Islet precursor cell (in vitro differentiated cells): ENCODE measurements around the gene FAM240A.
"Not testable (repeated sequence)": the region's sequence is repeated elsewhere in the genome, so short reads cannot be mapped to it uniquely, and the experiment has no call there.

Experiments used
- DNase-seq: peaks from one replicate; pipeline ENCODE4 v3.0.0-alpha.2; 2018

Gene FAM240A

DNA sequence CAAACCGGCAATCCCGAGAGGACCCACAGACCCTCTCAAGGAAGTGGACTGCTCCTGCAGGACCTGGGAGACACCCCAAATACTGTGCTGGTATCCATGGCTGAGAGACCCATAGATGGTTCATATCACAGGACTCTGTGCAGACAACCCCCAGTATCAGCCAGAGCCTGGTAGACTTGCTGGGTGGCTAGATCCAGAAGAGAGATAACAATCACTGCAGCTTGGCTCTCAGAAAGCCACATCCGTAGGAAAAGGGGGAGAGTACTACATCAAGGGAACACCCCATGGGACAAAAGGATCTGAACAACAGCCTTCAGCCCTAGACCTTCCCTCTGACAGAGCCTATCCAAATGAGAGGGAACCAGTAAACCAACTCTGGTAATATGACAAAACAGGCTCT, 25.1 kb upstream of the FAM240A start:
- not testable (repeated sequence) for DNase-seq

DNA sequence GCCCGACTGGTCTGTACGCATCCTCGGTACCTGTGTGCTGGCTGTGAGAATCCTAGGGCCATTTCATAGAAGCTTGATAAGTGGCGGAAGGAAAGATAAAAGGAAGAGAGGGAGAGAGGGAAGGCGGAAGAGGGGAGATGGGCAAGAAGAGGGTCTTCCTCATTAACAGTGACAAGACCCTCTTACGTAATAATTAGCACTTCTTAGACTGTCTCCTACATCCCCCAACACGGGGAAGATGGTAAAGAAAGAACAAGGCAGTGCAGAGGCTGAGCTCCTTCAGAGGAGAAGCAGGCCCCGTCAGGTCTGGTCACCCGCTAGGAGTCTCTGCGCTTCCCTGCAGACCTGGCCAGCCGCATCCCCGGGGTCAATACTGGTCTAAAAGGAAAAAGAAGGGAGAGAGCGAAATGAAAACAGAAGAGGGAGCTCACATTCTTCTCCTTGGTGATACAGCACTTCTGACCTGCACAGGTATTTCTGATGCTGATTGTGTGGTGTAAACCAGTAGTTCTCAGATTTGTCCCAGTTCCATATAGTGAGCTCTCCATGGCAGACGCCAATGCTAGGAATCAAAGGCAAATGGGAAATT, 19.0 kb upstream of the FAM240A start:
- DNase-seq: no peak

DNA sequence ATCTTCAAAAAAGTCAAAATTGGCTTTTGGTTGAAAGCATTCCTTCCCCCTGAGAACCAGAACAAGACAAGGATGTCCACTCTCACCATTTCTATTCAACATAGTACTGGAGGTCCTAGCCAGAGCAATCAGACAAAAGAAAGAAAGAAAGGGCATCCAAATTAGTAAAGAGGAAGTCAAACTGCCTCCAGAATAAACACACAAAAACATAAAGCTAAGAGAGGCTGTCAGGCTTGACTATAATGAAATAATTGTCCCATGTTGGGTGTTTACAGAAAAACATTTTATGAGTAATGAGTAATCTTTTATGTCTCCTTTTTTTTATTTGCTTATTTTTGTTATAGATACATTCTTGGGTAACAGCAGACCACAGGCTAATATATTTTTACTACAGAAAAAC, 18.3 kb upstream of the FAM240A start:
- no peak for DNase-seq

DNA sequence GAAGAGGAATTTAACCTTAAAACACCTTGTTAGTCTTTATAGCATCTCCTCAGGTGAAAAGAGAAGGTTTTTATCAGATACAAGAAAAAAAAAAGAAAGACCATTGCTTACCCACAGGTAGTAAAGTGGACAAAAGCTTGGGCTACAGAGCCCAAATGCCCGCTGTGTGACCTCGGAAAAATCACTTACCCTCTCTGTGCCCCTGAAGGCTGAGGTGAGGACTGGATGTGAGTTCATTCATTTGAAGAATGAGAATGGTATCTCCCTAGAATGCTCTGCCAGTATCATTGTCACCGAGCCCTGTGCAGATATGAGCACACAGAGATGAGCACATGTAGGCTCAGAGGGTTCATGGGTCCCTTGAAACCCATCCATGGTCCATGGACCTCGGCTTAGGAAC, 17.6 kb upstream of the FAM240A start:
- no peak for DNase-seq

DNA sequence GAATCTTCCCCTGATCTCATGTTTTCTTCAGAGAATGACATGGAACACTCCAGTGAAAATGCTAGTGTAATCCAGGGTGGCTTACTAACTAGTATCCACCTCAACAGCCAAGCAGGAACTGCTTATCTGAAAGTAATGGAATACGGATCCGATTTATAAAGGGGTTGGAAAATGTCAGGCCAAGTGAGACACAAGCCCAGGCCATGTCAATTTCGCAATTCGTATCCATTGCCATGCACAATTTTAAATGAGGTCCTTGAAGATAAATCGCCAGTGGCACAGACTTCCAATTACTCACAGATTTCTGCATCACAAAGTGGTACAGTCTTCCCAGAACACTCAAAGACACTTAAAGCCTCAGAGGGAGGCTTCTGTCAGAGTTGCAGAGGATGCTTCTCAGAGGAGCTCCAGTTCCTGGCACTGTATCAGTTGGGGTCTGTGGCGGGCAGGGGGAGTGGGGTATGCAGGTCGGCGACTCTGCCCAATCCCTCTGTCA, 16.5 kb upstream of the FAM240A start:
- DNase-seq: no peak

DNA sequence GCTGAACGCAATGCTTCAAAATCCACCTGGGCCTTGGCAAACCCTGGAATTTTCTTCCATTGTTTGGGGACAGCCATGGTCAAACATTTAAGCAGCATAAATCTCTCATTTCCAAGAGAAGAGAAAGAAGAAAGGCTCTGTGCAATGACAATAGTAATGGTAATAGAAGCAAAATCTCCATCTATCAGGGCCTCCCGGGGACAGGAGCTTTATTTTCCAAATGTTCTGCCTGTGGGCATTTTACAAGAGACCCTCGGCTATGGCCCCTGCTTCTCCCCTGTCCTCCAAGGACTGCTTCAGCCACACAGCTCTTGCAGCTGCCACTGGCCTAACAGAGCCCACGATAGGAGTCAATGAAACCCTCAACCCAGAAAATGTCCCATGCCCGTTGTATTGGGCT, 12.7 kb upstream of the FAM240A start:
- DNase-seq: no peak

DNA sequence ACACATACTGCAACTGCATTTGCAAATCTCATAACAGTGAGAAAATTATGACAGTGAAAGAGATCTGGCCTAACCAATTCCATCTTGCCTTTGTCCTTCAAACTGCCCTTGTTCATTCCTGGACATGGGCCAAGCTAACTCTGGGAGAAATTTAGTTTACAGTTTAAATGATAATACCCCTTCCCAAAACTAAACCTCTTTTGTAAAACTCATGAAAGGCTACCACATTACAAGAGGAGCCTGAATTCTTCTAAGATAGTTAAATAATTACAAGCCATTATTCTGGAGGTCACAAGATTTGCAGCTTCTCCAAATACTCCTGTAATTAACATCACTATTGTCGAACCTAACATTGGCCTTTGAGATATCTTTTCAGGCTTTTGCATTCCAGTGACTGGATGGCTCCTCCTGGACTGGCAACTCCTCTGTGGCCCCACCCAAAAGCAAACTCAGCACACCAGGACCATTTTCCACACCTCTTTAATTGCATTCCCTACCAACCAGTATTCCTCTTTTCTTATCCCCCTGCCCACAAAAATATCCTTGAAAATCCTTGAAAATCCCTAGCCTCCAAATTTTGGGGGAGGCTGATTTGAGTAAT, 8.8 kb upstream of the FAM240A start:
- no peak for DNase-seq

DNA sequence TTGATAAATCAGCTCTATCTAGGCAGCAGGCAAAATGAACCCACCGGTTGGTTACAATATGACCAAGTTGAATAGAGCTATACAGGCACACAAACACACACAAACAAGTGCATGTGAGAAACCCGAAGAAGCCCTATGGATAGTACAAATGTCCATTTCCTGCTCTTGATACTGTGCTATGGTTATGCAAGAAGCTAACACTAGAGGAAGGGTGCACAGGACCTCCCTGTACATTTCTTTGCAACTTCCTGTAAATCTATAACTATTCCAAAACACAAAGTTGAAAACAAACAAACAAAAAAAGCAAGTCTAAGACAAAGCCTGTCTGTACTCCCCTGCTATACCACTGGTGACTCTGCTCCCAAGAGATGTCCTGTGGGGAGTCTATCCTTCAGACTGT, 8.2 kb upstream of the FAM240A start:
- no peak for DNase-seq

DNA sequence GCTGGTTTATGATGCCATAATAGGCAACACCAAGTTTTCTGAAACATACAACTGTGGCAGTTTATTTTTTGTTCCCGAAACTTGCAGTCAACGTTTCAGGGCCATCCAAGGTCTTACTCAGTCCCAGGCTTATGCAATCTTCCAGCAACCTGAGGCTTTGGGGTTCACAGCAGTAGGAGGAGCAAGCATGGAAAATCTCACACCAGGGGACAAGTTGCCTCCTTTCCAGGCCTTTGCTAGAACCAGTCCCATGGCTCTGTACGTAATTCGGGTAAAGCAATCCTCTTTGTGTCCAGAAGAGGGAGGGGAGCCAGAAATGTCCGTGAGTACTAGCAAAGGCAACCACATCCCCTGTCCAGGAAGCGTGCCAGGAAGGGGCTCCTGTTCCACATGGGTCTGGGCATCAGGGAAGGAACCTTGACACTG, 4.7 kb upstream of the FAM240A start:
- peak; percentile 73 for DNase-seq

DNA sequence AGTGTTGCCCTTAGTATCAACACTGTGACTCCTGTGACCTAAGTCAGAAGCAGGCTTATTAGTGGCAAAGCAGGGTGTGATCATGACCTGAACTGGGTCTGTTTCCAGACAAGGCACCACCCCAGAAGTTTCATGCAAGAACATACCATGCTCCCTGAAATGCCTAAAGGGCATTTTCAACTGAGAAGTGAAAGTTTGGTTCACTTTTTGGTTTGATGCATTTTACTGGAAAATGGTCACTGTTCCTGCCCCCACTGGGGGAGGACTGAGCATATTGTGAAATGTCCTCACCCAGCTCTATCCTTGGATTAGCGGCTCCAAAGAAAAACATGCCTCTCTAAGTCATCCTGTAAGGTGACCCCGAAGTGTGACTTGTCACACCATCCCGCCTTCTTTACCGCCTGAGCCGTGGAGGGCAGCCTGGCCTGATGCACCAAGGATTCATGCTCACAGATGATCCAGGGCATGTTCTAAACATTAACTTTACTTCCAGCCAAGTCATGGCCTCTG, 3.1 kb upstream of the FAM240A start:
- no peak for DNase-seq

DNA sequence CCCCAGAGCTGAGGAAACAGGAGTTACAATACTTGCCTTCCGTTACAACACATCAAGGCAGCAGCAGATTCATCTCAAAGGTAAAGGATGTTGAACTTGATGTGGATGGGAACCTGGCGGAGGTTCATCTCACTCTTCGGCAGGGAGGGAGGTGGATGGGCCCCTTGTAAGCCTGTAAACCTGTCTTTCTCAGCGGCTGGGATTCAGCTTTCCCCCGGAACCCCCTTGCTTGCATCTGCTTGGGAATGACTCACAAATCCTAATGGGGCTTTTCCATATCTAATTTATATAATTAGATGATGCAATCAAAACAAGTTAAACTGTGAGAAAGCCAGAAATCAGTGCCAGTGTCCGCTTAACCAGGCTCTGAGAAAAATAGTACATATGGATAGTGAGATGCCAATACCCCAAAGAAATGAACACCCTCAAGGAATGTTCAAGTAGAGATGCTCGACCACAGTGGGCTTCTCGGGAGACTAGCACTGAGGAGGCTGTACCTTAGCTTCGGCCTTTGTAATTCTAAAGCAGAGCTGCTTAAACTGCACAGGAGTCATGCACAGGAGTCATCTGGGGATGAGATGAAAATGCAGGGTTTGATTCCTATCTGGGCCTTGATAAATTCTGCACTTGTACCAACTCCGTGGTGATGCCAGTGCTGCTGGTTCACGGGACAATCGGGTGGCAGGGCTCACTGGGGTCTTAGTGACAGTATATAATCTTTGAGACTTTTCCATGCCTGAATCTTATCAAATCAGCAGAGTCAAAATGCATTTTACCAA, 2.2 kb upstream of the FAM240A start:
- DNase-seq: no peak

DNA sequence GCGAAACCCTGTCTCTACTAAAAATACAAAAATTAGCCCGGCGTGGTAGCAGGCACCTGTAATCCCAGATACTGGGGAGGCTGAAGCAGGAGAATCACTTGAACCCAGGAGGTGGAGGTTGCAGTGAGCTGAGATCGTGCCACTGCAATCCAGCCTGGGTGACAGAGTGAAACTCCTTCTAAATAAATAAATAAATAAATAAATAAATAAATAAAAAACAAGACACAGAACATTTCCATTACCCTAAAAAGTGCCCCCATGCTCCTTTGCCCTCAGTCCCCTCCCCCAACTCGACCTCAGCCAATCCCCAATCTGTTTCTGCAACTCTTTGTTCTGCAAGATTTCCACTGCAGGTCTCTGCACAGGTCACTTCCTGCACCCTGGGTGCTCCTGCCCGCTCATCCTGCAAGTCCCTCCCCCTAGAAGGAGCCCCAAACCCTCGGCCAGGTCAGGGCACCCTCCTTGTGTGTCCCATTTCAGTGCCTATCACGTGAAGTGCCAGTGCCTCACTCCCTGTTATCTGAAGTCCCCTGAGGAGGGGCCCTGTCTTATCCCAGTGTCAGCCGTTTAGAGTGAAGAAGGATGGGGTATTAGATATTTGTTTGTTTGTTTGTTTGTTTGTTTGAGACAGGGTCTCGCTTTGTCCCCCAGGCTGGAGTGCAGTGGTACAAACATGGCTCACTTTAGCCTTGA, 1.1 kb downstream of the FAM240A start:
- no peak for DNase-seq

DNA sequence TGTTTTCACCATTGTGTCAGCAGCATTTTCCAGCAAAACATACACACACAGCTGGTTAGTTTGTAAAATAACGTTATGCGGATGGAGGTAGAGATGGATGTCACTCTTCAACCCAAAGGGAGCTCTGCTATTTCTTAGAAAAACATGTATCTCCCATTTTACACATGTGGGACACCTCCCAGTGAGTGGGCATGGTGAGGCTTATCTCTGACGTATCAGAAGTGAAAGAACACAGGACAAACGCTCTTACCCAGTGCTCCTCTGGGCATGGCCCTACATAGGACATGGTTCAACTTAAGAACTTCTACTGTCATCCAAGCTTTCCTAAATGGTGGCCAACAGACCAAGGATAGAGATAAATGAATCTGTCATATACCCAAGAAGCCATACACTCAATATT, 2.1 kb downstream of the FAM240A start:
- no peak for DNase-seq

DNA sequence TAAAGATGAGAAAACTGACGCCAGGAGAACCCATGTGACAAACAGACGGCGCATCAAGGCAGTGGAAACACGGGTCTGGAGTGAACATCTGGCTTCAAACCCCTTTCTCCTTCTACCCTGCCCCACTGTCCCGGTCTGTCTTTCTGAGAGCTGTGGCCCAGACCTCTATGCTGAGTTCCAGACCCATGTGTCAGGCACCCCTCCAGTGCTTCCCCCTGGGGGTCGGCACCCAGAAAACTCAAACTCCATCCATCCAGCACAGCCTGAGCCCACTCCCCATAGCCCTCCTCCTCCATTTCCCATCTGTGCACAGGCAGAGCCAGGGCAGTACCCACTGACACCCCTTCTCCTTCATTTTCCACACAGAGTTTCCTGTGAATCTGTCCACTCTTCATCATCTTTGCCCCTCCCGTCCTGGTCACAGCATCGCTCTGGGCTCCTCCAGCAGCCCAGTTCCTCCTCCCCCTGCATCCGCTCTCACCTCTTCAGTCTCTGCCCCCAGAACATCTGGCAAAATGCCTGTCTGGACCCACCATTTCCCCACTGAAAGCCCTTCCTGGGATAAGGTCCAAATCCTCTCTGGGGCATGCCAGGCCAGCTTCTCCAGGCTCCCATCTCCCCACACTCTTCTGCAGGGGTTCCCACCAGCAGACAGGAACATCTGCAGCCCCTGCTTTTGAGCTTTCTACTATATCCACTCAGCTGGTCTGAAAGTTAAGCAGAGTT, 2.9 kb downstream of the FAM240A start:
- no peak for DNase-seq

DNA sequence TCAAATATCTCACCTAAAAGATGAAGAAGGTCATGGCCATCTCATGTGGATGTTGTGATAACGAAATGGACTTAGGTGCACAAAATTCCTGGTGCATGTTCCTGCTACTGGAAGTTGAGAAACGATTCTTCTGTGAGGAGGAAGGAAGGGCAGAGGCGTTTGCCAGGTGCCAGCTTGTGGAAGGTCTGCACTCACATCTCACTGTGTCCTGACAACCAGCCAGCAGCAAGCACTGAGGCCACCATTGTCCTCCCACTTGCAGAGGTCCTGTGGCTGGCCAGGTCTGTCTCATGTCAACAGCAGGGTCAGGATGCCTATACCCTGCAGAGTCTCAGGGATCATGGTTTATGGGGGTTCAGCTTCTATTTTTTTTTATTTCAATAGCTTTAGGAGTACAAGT, 3.7 kb downstream of the FAM240A start:
- no peak for DNase-seq

DNA sequence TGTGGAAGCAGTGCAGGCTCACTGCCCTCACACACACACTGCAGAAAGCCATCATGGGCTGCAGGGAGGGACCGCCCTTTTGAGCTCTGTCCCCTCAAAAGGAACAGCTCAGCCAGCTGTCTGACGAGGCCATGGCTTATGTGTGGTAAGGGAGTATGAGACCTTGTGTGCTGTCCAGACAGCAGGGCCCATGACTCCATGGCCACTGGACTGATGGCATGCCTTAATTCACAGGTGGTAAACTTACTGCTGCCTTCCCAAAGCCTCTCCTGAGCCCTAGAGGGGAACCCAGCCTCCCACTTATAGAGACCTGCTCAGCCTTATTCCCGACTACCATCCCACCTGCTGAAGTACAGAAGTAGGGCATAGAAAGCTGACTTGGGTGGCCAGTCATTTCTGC, 5.6 kb downstream of the FAM240A start:
- no peak for DNase-seq

DNA sequence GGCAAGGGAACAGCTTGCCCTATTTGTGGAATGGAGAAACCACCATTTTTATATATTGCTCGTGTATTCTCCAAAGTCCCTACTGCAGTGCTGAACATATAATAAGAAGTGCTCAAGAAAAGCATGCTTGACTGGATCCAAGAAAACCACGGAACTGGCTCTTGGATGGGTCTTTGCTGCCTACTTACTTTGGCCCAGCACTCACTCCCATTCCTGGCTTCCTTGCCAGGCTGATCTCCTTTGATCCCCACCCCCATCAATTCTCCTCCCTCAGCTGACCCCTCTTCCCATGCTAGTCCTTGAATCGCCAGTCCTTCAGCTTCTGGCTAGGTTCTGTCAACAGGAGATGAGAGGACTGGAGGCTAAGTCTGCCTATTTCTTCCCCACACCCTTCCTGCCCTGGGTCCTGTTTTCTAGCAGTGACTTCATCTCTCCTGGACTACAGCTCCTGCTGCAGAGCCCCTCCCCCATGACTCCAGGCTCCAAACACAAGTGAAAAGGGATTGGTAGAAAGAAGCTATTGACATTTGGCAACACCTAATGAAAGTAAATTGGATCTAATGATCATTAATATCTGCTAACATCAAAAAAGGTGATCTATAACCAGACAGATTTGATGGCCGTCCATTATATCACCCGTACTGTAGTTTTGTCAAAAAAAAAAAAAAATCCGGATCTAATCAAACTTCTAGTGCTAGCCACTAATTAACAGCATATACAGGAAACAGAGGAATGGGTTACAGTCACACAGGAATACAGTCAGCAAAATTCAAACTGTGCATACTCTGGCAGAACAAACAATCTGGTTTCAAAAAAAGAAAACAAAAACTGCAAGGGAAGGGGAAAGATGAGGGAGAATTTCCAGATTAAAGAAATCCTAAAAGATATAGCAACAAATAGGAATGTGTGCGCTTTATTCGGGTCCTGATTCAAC, 7.8 kb downstream of the FAM240A start:
- DNase-seq: peak; percentile 76

DNA sequence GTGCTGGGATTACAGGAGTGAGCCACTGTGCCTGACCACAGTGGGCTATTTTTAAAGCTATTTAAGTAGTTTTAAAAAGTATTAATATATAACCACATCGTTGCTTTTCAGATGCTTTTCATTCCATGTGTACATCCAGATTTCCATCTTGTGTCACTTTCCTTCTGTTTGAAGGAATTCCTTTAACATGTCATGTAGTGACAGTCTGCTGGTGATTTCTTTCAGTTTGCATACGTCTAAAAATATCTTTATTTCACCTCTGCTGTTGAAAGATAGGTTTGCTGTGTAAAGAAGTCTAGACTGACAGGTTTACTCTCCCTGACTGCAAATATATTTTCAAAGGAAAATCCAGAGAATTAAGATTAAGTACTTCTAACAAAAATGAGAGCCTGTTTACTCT, 12.2 kb downstream of the FAM240A start:
- no peak for DNase-seq

DNA sequence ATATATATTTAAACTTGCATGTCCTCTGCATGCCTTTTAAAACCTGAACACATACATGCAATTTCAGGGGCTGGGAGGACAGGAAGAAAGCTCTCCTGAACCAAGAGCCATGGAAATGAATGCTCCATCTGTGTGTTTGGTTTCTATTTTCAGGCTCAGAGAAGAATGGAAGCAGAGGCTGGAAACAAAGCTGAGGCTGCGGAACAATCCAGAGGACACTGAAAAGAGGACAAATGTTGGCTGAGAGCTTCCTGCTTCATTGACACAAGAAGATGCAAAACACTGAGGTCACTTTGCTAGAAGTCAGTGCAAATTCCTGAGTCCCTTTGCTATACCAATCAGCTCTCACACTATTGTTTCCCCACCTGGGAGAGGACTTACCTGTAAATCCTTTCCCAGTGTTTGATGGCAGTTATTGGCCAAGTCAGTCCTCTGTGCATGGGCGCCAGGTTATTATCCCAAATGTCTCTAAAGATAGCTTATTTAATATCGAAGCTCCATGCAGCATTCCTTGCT, 12.7 kb downstream of the FAM240A start:
- DNase-seq: no peak

DNA sequence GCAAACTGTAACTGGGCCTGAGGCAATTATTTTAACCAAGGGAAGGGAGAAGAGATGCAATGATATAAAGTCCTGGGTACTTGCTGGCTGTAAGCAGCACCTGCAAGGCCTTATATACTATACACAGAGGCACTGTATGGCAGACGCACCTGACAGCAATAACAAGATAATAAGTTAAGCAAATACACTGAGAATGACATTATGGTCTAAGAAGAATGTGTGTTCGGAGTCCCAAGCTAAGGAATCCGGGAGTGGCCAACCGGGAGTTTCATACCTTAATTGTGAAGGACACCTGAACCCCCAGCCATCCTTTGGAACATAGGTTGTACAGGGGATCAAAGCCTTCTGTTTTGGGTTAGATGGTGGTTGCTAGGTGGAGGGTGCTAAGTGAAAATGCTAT, 13.7 kb downstream of the FAM240A start:
- no peak for DNase-seq

DNA sequence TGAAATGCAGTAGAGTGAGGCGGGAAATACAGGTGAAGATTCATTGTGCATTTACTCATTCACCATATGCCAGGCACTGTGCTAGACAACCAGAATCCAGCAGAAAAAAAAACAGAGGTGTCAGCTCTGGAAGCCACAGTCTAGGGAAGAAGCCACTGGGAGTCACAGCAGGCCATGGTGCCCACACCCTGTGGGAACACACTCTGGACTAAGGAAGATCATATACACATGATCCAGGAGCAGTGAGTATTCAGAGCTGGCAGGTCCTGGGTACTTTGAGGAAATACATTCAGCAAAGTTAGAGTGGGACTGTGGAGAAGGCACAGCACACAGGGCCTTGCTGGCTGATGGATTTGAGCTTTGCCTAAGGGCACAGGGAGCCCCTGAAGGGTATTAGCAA, 14.8 kb downstream of the FAM240A start:
- DNase-seq: no peak
